ENCODE measurements around the gene CFAP20DC.

- TF ChIP-seq JUND (IDR thresholded peaks at IDR 0.05) (no peak), REST (IDR thresholded peaks at IDR 0.05) (no peak), CTCF (IDR thresholded peaks at IDR 0.05; ENCODE audit: low read depth, low read length, missing input control) (no peak), MAX (IDR thresholded peaks at IDR 0.05) (no peak), TAF1 (conservative IDR thresholded peaks at IDR 0.05) (no peak), FOXA2 (IDR thresholded peaks at IDR 0.05) (no peak), SP1 (IDR thresholded peaks at IDR 0.05) (no peak)
Measured at GRCh38 chr3:58798312-58798711, 251.5 kb downstream of the CFAP20DC start.
